ENCODE results near the gene TP53TG3E. TPM values are rescaled to one million over a fixed set of nuclear protein-coding genes. Genes with fewer than 3 reads are reported as not detected.
"Not testable (repeated sequence)": the region's sequence is repeated elsewhere in the genome, so short reads cannot be mapped to it uniquely, and the experiment has no call there.

Gene TP53TG3E
- total RNA-seq = not detected

- intact Hi-C loops (cut with DNase I); H3K4me3 ChIP-seq (replicated peaks in 1 of 3); H3K36me3 ChIP-seq; H3K4me1 ChIP-seq; H3K27ac ChIP-seq; H3K27me3 ChIP-seq; H3K9me3 ChIP-seq; DNase-seq: not testable (repeated sequence)
- WGBS, 2 donors = no CpG with 5 or more reads among the region's 25 CpGs
These were observed at the start of gene TP53TG3E for GRCh38 chr16:33304006-33304405. Gene TP53TG3E (plus strand): TSS chr16:33304306. CDS start chr16:33304374, 68 bp downstream.

GRCh38 chr16:33336226-33337012 is 32.3 kb downstream of the TP53TG3E start:
- H3K4me1 ChIP-seq; intact Hi-C loops (cut with DNase I); H3K27me3 ChIP-seq; H3K9me3 ChIP-seq; H3K36me3 ChIP-seq; H3K27ac ChIP-seq; H3K4me3 ChIP-seq (replicated peaks in 1 of 3): not testable (repeated sequence)
- DNase-seq = peak; percentile 32 to 37
- 53 to 57% methylated on average over 4 of the region's 4 CpGs for WGBS, 2 donors

- H3K36me3 ChIP-seq; H3K9me3 ChIP-seq; H3K27me3 ChIP-seq; H3K4me3 ChIP-seq (replicated peaks in 1 of 3); H3K27ac ChIP-seq; H3K4me1 ChIP-seq; intact Hi-C loops (cut with DNase I): not testable (repeated sequence)
- 67 to 69% methylated on average over 4 to 5 of the region's 5 CpGs for WGBS, 2 donors
- DNase-seq = peak; percentile 21 to 25
These were observed 33.8 kb downstream of the TP53TG3E start for GRCh38 chr16:33337627-33338542.

- peak; percentile 1 to 4 for DNase-seq
- H3K27ac ChIP-seq; intact Hi-C loops (cut with DNase I); H3K4me1 ChIP-seq; H3K4me3 ChIP-seq (replicated peaks in 1 of 3); H3K27me3 ChIP-seq; H3K9me3 ChIP-seq; H3K36me3 ChIP-seq: not testable (repeated sequence)
- WGBS, 2 donors = 68 to 86% methylated on average over 2 of the region's 2 CpGs
These were observed 34.4 kb downstream of the TP53TG3E start for GRCh38 chr16:33338543-33338951.

- WGBS, 2 donors = 76 to 77% methylated on average over 2 to 3 of the region's 4 CpGs
- intact Hi-C loops (cut with DNase I); H3K4me1 ChIP-seq; H3K36me3 ChIP-seq; H3K4me3 ChIP-seq (replicated peaks in 1 of 3); H3K27me3 ChIP-seq; H3K27ac ChIP-seq; H3K9me3 ChIP-seq: not testable (repeated sequence)
- DNase-seq = peak; percentile 26 to 28
These were observed 35.3 kb downstream of the TP53TG3E start for GRCh38 chr16:33339093-33340061.

Small RNA genes lying within 50 kb of the gene (small RNA-seq; reads per million reads assigned to genes)
- not detected for gene AC141257.3

Other genes with a start within 250 kb of the TP53TG3E start
- gene TP53TG3C, start 110.1 kb upstream of the TP53TG3E start, total RNA-seq = not detected
- gene TP53TG3B, start 56.5 kb downstream of the TP53TG3E start, total RNA-seq = not detected
- not detected for gene TP53TG3F, start 155.3 kb downstream of the TP53TG3E start, total RNA-seq

Measured in thyroid gland (tissue), 4 donors.